Measurements from ENCODE around the gene REG3G. TPM values are rescaled to one million over a fixed set of nuclear protein-coding genes. Genes with fewer than 3 reads are reported as not detected.
A peak's percentile ranks its signal among the peaks of the same experiment; 100 is the strongest.
"Not testable (repeated sequence)": the region's sequence is repeated elsewhere in the genome, so short reads cannot be mapped to it uniquely, and the experiment has no call there.

Gene REG3G
- total RNA-seq, 4 donors from 2014 or later, result not detected

- 14 to 23% methylated on average over 1 of the region's 1 CpG for WGBS, 2 donors
- no peaks in the 10 kb centered on the region for H3K27me3 ChIP-seq
- DNase-seq (ENCODE audit: low spot score in 2 of 2), result no peak
- TF ChIP-seq EP300 (IDR thresholded peaks at IDR 0.05) (no peak), POLR2A (IDR thresholded peaks at IDR 0.05) (no peak), CTCF (IDR thresholded peaks at IDR 0.05) (peak; percentile 31 to 52 (median 42))
- H3K9me3 ChIP-seq, result no peaks in the 10 kb centered on the region
- H3K36me3 ChIP-seq, result no peaks in the 10 kb centered on the region
- H3K4me3 ChIP-seq, result no peak overlapping the region
- H3K4me1 ChIP-seq, result no peaks in the 10 kb centered on the region
- no peak overlapping the region for H3K27ac ChIP-seq
Measured at GRCh38 chr2:79041032-79041448, 15.5 kb downstream of the REG3G start.

GRCh38 chr2:79053486-79053885 is 28.0 kb downstream of the REG3G start:
- not testable (repeated sequence) for H3K4me1 ChIP-seq

GRCh38 chr2:79054769-79055168 is 29.3 kb downstream of the REG3G start:
- H3K36me3 ChIP-seq; H3K4me1 ChIP-seq; H3K27me3 ChIP-seq; H3K9me3 ChIP-seq; DNase-seq (ENCODE audit: low spot score in 2 of 2); H3K4me3 ChIP-seq: not testable (repeated sequence)
- WGBS, 2 donors, result 65 to 71% methylated on average over 5 of the region's 5 CpGs
- H3K27ac ChIP-seq, result peak overlapping the region in 1 of 4 donors; percentile 43

More at GRCh38 chr2:79053486-79053885, 28.0 kb downstream of the REG3G start:
- H3K4me3 ChIP-seq; H3K9me3 ChIP-seq; DNase-seq (ENCODE audit: low spot score in 2 of 2); H3K27me3 ChIP-seq; H3K36me3 ChIP-seq: not testable (repeated sequence)
- 47 to 55% methylated on average over 5 of the region's 5 CpGs for WGBS, 2 donors
- peak overlapping the region in 1 of 4 donors; percentile 60 for H3K27ac ChIP-seq

- no peak for DNase-seq (ENCODE audit: low spot score in 2 of 2)
- H3K4me3 ChIP-seq, result no peak overlapping the region
- no peaks in the 10 kb centered on the region for H3K4me1 ChIP-seq
- H3K27me3 ChIP-seq, result no peaks in the 10 kb centered on the region
- 81 to 92% methylated on average over 2 of the region's 2 CpGs for WGBS, 2 donors
- H3K27ac ChIP-seq, result no peak overlapping the region
- H3K9me3 ChIP-seq, result no peaks in the 10 kb centered on the region
- no peaks in the 10 kb centered on the region for H3K36me3 ChIP-seq
- TF ChIP-seq POLR2A (IDR thresholded peaks at IDR 0.05) (no peak), EP300 (IDR thresholded peaks at IDR 0.05) (no peak), CTCF (IDR thresholded peaks at IDR 0.05) (no peak)
Measured at GRCh38 chr2:79065201-79065600, 39.7 kb downstream of the REG3G start.

GRCh38 chr2:79071078-79071477 is 45.6 kb downstream of the REG3G start:
- 60 to 76% methylated on average over 2 of the region's 2 CpGs for WGBS, 2 donors
- no peaks in the 10 kb centered on the region for H3K27me3 ChIP-seq
- TF ChIP-seq CTCF (IDR thresholded peaks at IDR 0.05) (no peak), POLR2A (IDR thresholded peaks at IDR 0.05) (no peak), EP300 (IDR thresholded peaks at IDR 0.05) (no peak)

More at GRCh38 chr2:79071078-79071477, 45.6 kb downstream of the REG3G start:
- H3K27ac ChIP-seq, result no peak overlapping the region
- no peak overlapping the region for H3K4me3 ChIP-seq
- DNase-seq (ENCODE audit: low spot score in 2 of 2), result no peak
- no peaks in the 10 kb centered on the region for H3K9me3 ChIP-seq
- no peaks in the 10 kb centered on the region for H3K36me3 ChIP-seq
- no peaks in the 10 kb centered on the region for H3K4me1 ChIP-seq

Other genes starting within 250 kb of the REG3G start
- 1 to 10 TPM in 3 of 4 donors, not detected in 1; 2.1 to 9.0 (median 4.1) TPM for gene REG1B, start 62.3 kb downstream of the REG3G start, total RNA-seq
- gene REG1A, start 94.8 kb downstream of the REG3G start, total RNA-seq, result 10 to 100 TPM in 2 of 4 donors, 1 to 10 TPM in 2; 3.8 to 30.9 (median 9.2) TPM
- gene REG3A, start 134.1 kb downstream of the REG3G start, total RNA-seq, result not detected

All from tibial nerve (tissue), 4 donors.